ENCODE results near the gene MYH8. TPM values are rescaled to one million over a fixed set of nuclear protein-coding genes. Genes with fewer than 3 reads are reported as not detected.

MYH8 gene
- total RNA-seq, 4 donors from 2014 or later = not detected

GRCh38 chr17:10357768-10358167, 64.0 kb downstream of the MYH8 start:
- Histone ChIP-seq H3K27ac (no peak overlapping the region), H3K4me1 (no peaks in the 10 kb centered on the region), H3K4me3 (no peak overlapping the region), H3K9me3 (no peaks in the 10 kb centered on the region), H3K27me3 (no peaks in the 10 kb centered on the region), H3K36me3 (no peaks in the 10 kb centered on the region)
- TF ChIP-seq EP300 (IDR thresholded peaks at IDR 0.05; ENCODE audit: low read depth) = no peak
- peak in 3 of 5 experiments; percentile 19 to 40 (median 35) for TF ChIP-seq CTCF (IDR thresholded peaks at IDR 0.05)
- no peak for TF ChIP-seq POLR2AphosphoS5 (IDR thresholded peaks at IDR 0.05)
- DNase-seq = no peak
- in situ Hi-C loops (cut with MboI; ENCODE audit: low pct_ligation_motif_present in 1 of 4, low pct_unique_long_range_greater_than_20kb in 1 of 4, low sequenced_read_pairs in 3 of 4) (no loop called here), intact Hi-C loops (cut with DNase I; ENCODE audit: low total_unique reads) (loop anchor here (5.0 kb wide), 1 partner anchor 1205 kb away; no protein-coding TSS in a partner anchor)
- whole genome bisulfite sequencing, 2 donors (ENCODE audit: low coverage in 1 of 2) = 25% methylated on average over 4 of the region's 4 CpGs; no CpG with 5 or more reads in 1 of the 2 donors

- H3K27ac ChIP-seq = no peak overlapping the region
- WGBS, 2 donors (ENCODE audit: low coverage in 1 of 2) = 76 to 79% methylated on average over 9 of the region's 9 CpGs
- no peaks in the 10 kb centered on the region for H3K27me3 ChIP-seq
- no peaks in the 10 kb centered on the region for H3K4me1 ChIP-seq
- TF ChIP-seq CTCF (IDR thresholded peaks at IDR 0.05) (no peak), POLR2AphosphoS5 (IDR thresholded peaks at IDR 0.05) (no peak), POLR2A (IDR thresholded peaks at IDR 0.05) (no peak), EP300 (IDR thresholded peaks at IDR 0.05; ENCODE audit: low read depth) (no peak)
- no peaks in the 10 kb centered on the region for H3K9me3 ChIP-seq
- in situ Hi-C loops (cut with MboI; ENCODE audit: low pct_ligation_motif_present in 1 of 4, low pct_unique_long_range_greater_than_20kb in 1 of 4, low sequenced_read_pairs in 3 of 4) (no loop called here), intact Hi-C loops (cut with DNase I; ENCODE audit: low total_unique reads) (loop anchor here (5.0 kb wide), 1 partner anchor 1208 kb away; no protein-coding TSS in a partner anchor)
- DNase-seq = no peak
- H3K36me3 ChIP-seq = no peaks in the 10 kb centered on the region
- no peak overlapping the region for H3K4me3 ChIP-seq
Observed at GRCh38 chr17:10354651-10355050, 67.1 kb downstream of the MYH8 start.

- Histone ChIP-seq H3K27me3 (no peaks in the 10 kb centered on the region), H3K27ac (no peak overlapping the region), H3K4me1 (no peaks in the 10 kb centered on the region), H3K9me3 (no peaks in the 10 kb centered on the region), H3K36me3 (no peaks in the 10 kb centered on the region), H3K4me3 (no peak overlapping the region)
- intact Hi-C loops (cut with DNase I; ENCODE audit: low total_unique reads) (no loop called here), in situ Hi-C loops (cut with MboI; ENCODE audit: low pct_ligation_motif_present in 1 of 4, low pct_unique_long_range_greater_than_20kb in 1 of 4, low sequenced_read_pairs in 3 of 4) (no loop called here)
- TF ChIP-seq CTCF (IDR thresholded peaks at IDR 0.05) (no peak), POLR2AphosphoS5 (IDR thresholded peaks at IDR 0.05) (no peak), POLR2A (IDR thresholded peaks at IDR 0.05) (no peak), EP300 (IDR thresholded peaks at IDR 0.05; ENCODE audit: low read depth) (no peak)
- DNase-seq = no peak
Observed at GRCh38 chr17:10352893-10353292, 68.9 kb downstream of the MYH8 start.

GRCh38 chr17:10349403-10349802, 72.3 kb downstream of the MYH8 start:
- no peak for DNase-seq
- H3K27ac ChIP-seq = no peak overlapping the region
- no peaks in the 10 kb centered on the region for H3K36me3 ChIP-seq
- H3K4me3 ChIP-seq = no peak overlapping the region
- no peaks in the 10 kb centered on the region for H3K4me1 ChIP-seq
- H3K27me3 ChIP-seq = no peaks in the 10 kb centered on the region
- WGBS, 2 donors (ENCODE audit: low coverage in 1 of 2) = 76% methylated on average over 1 of the region's 1 CpG; no CpG with 5 or more reads in 1 of the 2 donors
- in situ Hi-C loops (cut with MboI; ENCODE audit: low pct_ligation_motif_present in 1 of 4, low pct_unique_long_range_greater_than_20kb in 1 of 4, low sequenced_read_pairs in 3 of 4) (loop anchor here in 2 of 4 donors (25.0 kb wide), 2 partner anchors 88 to 213 kb away; no protein-coding TSS in a partner anchor), intact Hi-C loops (cut with DNase I; ENCODE audit: low total_unique reads) (no loop called here)
- no peak for TF ChIP-seq POLR2A (IDR thresholded peaks at IDR 0.05)
- no peak for TF ChIP-seq POLR2AphosphoS5 (IDR thresholded peaks at IDR 0.05)
- peak in 2 of 5 experiments; percentile 8 to 14 for TF ChIP-seq CTCF (IDR thresholded peaks at IDR 0.05)
- no peaks in the 10 kb centered on the region for H3K9me3 ChIP-seq
